DND-41 (cell line): Measurements from ENCODE around the gene RHEBL1.

Experiments used
- ATAC-seq: fragments of 200-7000 bp; cut with Tn5 transposase; 3 replicates; pipeline ENCODE4 v1.9.1; 2021; ENCODE audit warnings: low read depth; ENCODE audit not compliant: insufficient read depth
- DNase-seq: peaks from one replicate; pipeline ENCODE4 v3.0.0-alpha.2; 2020
- H2AFZ ChIP-seq: 2 replicates; pipeline ENCODE4 v1.6.0; 2012; ENCODE audit warnings: low read depth, low read length
- H3K27ac ChIP-seq: 2 replicates; pipeline ENCODE4 v1.5.1; 2012; ENCODE audit warnings: low read length, inconsistent platforms
- H3K27me3 ChIP-seq: fragments of 200-600 bp; sonication (generic); 2 replicates; pipeline ENCODE4 v1.6.0; 2012; ENCODE audit warnings: low read length, mild to moderate bottlenecking, inconsistent platforms; ENCODE audit not compliant: insufficient read depth, poor library complexity
- H3K36me3 ChIP-seq: 2 replicates; pipeline ENCODE4 v1.5.1; 2012; ENCODE audit warnings: low read length, inconsistent platforms; ENCODE audit not compliant: insufficient read depth
- H3K4me1 ChIP-seq: 2 replicates; pipeline ENCODE4 v1.5.1; 2012; ENCODE audit warnings: mild to moderate bottlenecking, low read length; ENCODE audit not compliant: insufficient read depth
- H3K4me2 ChIP-seq: 2 replicates; pipeline ENCODE4 v1.6.0; 2012; ENCODE audit warnings: mild to moderate bottlenecking, moderate library complexity, low read length, inconsistent platforms; ENCODE audit not compliant: insufficient read depth
- H3K4me3 ChIP-seq, 2 experiments: fragments of 200-600 bp in 1 of 2; shearing (Covaris generic) in 1 of 2; 2 replicates each; pipeline ENCODE4 v1.5.1; 2012 to 2016; ENCODE audit warnings: inconsistent platforms in 2 of 2, low read length in 2 of 2, mild to moderate bottlenecking in 2 of 2, low read depth in 1 of 2, moderate library complexity in 1 of 2
- H3K79me2 ChIP-seq: 2 replicates; pipeline ENCODE4 v1.6.0; 2012; ENCODE audit warnings: low read length, inconsistent platforms; ENCODE audit not compliant: insufficient read depth
- H3K9ac ChIP-seq: 2 replicates; pipeline ENCODE4 v1.6.0; 2012; ENCODE audit warnings: low read depth, mild to moderate bottlenecking, inconsistent platforms, low read length, moderate library complexity
- H3K9me3 ChIP-seq: 2 replicates; pipeline ENCODE4 v1.5.1; 2012; ENCODE audit warnings: low read length, moderate library complexity, mild to moderate bottlenecking, inconsistent platforms; ENCODE audit not compliant: insufficient read depth, severe bottlenecking
- H4K20me1 ChIP-seq: 2 replicates; pipeline ENCODE4 v1.6.0; 2012; ENCODE audit warnings: low read length; ENCODE audit not compliant: insufficient read depth
- EZH2 ChIP-seq: IDR thresholded peaks from 3 replicates; pipeline ENCODE4 v1.6.1; 2012; ENCODE audit warnings: borderline replicate concordance, low read depth, mild to moderate bottlenecking, moderate library complexity, low read length, inconsistent platforms; ENCODE audit not compliant: severe bottlenecking
- TF ChIP-seq, protein P1 (sequence below): IDR thresholded peaks from 2 replicates; pipeline ENCODE4 v1.5.1; 2012; ENCODE audit warnings: borderline replicate concordance, low read length, moderate library complexity, mild to moderate bottlenecking; ENCODE audit not compliant: poor library complexity, severe bottlenecking; ENCODE audit errors: extremely low read depth

Gene RHEBL1

DNA sequence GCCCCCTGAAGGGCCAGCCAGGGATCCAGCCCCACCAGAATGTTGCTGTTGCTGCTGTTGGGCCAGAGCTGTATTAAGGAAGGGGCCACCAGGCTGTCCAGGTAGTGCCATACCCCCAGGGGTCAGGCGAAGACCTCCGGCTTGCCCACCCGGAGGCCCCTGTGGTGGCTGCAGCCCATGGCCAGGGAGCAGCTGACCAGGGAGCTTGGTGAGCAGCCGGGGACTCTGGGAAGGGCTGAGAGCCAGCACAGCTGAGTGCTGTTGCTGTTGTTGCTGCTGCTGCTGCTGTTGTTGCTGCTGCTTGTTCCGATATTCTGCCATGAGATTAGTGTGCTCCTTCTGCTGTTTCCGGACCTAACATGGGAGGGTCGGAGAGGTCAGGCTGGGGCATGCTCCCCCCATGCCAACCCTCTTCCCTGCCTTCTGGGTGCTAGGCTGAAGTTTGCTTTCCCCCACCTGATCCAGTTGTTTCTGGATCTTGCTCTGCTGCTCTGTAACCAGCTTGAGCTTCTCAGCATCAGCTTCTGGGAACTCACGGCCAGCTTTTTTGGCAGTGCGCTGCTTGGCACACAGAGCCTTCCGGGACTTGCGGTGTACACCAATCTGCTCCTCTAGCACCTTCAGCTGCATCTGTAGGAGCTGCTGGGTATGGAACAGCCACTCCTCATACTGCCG lies 36.0 kb downstream of the RHEBL1 start:
- peaks cover 65% of the 10 kb centered on the region for H4K20me1 ChIP-seq
- peaks cover 96% of the 10 kb centered on the region for H3K36me3 ChIP-seq
- H3K4me1 ChIP-seq: no peaks in the 10 kb centered on the region
- H3K9ac ChIP-seq: no peak overlapping the region
- ATAC-seq: no peak
- TF ChIP-seq EZH2: no peak
- TF ChIP-seq, protein P1, sequence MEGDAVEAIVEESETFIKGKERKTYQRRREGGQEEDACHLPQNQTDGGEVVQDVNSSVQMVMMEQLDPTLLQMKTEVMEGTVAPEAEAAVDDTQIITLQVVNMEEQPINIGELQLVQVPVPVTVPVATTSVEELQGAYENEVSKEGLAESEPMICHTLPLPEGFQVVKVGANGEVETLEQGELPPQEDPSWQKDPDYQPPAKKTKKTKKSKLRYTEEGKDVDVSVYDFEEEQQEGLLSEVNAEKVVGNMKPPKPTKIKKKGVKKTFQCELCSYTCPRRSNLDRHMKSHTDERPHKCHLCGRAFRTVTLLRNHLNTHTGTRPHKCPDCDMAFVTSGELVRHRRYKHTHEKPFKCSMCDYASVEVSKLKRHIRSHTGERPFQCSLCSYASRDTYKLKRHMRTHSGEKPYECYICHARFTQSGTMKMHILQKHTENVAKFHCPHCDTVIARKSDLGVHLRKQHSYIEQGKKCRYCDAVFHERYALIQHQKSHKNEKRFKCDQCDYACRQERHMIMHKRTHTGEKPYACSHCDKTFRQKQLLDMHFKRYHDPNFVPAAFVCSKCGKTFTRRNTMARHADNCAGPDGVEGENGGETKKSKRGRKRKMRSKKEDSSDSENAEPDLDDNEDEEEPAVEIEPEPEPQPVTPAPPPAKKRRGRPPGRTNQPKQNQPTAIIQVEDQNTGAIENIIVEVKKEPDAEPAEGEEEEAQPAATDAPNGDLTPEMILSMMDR: no peak
- no peaks in the 10 kb centered on the region for H3K27me3 ChIP-seq
- no peak overlapping the region for H3K27ac ChIP-seq
- DNase-seq: no peak
- no peaks in the 10 kb centered on the region for H3K9me3 ChIP-seq
- peaks cover 13% of the 10 kb centered on the region for H3K79me2 ChIP-seq
- H3K4me2 ChIP-seq: no peak overlapping the region
- no peak overlapping the region for H2AFZ ChIP-seq
- H3K4me3 ChIP-seq: no peak overlapping the region

DNA sequence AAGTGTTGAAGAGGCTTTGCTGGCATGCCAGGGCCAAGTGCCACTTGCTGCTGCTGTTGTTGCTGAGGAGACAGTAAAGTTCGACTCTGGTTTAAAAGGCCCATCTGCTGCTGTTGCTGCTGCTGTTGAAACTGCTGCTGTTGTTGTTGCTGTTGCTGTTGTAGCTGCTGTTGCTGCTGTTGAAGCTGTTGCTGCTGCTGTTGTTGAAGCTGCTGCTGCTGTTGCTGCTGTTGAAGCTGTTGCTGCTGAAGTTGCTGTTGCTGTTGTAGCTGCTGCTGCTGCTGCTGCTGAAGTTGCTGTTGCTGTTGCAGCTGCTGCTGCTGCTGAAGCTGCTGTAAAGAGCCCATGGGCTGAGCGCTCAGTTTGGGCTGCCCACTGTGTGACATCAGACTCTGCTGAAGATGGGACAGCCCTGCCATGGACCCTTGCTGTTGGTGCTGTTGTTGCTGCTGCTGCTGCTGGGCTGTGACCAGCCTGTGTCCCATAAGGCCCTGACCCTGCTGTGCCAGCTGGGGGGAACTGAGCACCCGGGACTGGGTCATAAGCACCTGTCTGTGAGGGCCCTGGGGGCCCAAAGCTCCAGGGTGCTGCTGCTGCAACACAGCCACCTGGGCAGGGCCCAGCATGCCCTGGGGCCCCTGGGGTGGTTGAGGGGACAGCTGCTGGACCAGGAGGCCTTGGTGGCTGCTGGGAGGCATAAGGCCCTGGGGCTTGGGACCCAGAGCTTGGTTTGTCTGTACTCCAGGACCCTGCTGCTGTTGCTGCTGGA lies 36.9 kb downstream of the RHEBL1 start:
- DNase-seq (no peak), ATAC-seq (0 out of 3 replicates have a peak, but pooled peaks have one; percentile 6)
- Histone ChIP-seq H3K79me2 (peaks cover 10% of the 10 kb centered on the region), H3K4me3 (no peak overlapping the region), H3K9ac (no peak overlapping the region), H2AFZ (no peak overlapping the region), H3K4me2 (no peak overlapping the region), H3K9me3 (no peaks in the 10 kb centered on the region), H3K27ac (no peak overlapping the region), H3K4me1 (no peaks in the 10 kb centered on the region), H3K36me3 (peaks cover 96% of the 10 kb centered on the region), H4K20me1 (peaks cover 62% of the 10 kb centered on the region), H3K27me3 (no peaks in the 10 kb centered on the region)
- TF ChIP-seq, protein P1: no peak
- no peak for TF ChIP-seq EZH2

DNA sequence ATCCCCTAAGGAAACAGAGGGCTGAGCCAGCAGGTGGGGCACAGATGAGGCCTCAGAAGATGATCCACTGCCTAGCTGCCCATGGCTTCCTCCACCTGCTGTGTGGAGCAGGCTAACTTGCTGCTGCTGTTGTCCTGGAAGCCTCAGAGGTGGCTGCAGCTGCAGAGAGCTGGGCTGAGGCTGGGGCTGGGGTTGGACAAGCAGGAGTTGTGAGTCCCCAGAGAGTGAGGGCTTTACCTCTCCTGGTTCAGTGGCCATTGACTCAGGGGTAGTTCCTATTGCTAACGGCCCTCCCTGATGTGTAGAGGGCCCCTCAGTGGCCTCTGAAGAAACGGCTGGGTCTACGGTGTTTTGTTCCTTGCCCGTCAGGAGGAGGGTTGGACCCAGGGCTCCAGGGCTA lies 37.5 kb downstream of the RHEBL1 start:
- DNase-seq: no peak

More for the DNA sequence above, 37.5 kb downstream of the RHEBL1 start:
- no peak overlapping the region for H2AFZ ChIP-seq
- H3K4me2 ChIP-seq: no peak overlapping the region
- TF ChIP-seq EZH2: no peak
- TF ChIP-seq, protein P1: no peak
- no peak overlapping the region for H3K4me3 ChIP-seq
- H4K20me1 ChIP-seq: peaks cover 59% of the 10 kb centered on the region
- H3K36me3 ChIP-seq: peaks cover 96% of the 10 kb centered on the region
- no peak for ATAC-seq
- no peaks in the 10 kb centered on the region for H3K4me1 ChIP-seq
- H3K9me3 ChIP-seq: no peaks in the 10 kb centered on the region
- no peaks in the 10 kb centered on the region for H3K27me3 ChIP-seq
- peaks cover 4% of the 10 kb centered on the region for H3K79me2 ChIP-seq
- no peak overlapping the region for H3K27ac ChIP-seq
- no peak overlapping the region for H3K9ac ChIP-seq
